ENCODE data around the gene CSTPP1.

CSTPP1 gene

DNA sequence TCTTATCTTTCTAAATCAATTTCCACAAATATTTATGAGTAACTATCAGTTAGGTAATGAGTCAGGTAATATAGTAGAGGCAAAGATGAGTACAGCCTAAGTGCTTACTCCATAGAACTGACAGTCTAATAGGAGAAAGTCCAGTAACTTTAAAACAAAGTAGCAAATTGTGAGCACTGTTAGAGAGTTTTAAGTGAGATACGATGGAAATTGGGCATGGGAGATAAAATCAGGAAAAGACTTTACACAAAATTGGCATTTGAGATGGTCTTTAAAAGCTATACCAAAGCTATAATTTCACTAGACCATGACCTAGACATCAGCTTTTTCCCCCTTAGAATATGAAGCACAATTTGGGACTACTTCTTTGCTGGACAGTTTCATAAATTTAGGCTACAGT, 113.7 kb downstream of the CSTPP1 start:
- no peaks in the 10 kb centered on the region for H3K4me1 ChIP-seq (ENCODE audit: control extremely low read depth in 1 of 4, control insufficient read depth in 4 of 4, insufficient read depth in 4 of 4, low read length in 3 of 4)
- H3K4me3 ChIP-seq (ENCODE audit: control insufficient read depth in 1 of 7, extremely low read depth in 1 of 7, insufficient read depth in 4 of 7, low read depth in 2 of 7, low read length in 6 of 7), result no peak overlapping the region
- no peaks in the 10 kb centered on the region for H3K27me3 ChIP-seq (replicated peaks in 2 of 5; ENCODE audit: control insufficient read depth in 4 of 5, insufficient read depth in 5 of 5, low read length in 4 of 5)
- POLR2A ChIA-PET, result no interaction called here
- peaks cover 0 to 5% (median 1%) of the 10 kb centered on the region in 4 experiments for H3K36me3 ChIP-seq (ENCODE audit: control insufficient read depth in 4 of 4, insufficient read depth in 4 of 4, low read length in 3 of 4)
- WGBS (ENCODE audit: insufficient coverage), result no CpG with 5 or more reads among the region's 1 CpG
- H3K9me3 ChIP-seq (ENCODE audit: control extremely low read depth in 1 of 5, control insufficient read depth in 4 of 5, insufficient read depth in 2 of 5, low read depth in 1 of 5, low read length in 4 of 5), result no peaks in the 10 kb centered on the region
- no peak overlapping the region for H3K27ac ChIP-seq (ENCODE audit: insufficient read depth in 1 of 2, low read depth in 1 of 2, low read length in 2 of 2, poor library complexity in 1 of 2, severe bottlenecking in 2 of 2)
- DNase-seq, result no peak
- CTCF ChIA-PET, result interaction anchor here (1.1 to 1.6 kb wide), 3 partner anchors 19 to 67 kb away, joined by 3 to 5 read pairs (median 3); no protein-coding TSS in a partner anchor

DNA sequence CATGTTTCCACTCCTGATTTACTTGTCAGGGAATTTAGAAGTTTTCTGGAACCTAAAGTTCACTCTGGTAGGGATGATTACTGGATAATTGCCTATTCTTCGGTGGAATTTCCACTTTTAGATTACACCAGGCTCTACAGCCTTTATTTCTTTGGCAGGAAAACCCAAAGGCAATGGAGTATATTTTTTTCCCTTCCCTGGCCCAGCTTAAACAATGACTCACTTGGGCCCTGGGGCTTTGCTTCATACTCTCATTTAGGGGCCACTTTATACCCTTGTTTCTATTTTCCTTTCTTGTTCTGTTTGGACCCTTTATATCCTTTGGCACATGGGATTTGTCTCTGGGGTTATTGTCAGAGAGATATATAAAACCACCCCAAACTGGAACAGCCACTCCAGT, 114.7 kb downstream of the CSTPP1 start:
- ChIA-PET CTCF (interaction anchor here (1.2 kb wide), 2 partner anchors 16 to 22 kb away, joined by 3 read pairs; no protein-coding TSS in a partner anchor), POLR2A (no interaction called here)
- H3K27me3 ChIP-seq (replicated peaks in 2 of 5; ENCODE audit: control insufficient read depth in 4 of 5, insufficient read depth in 5 of 5, low read length in 4 of 5), result no peaks in the 10 kb centered on the region
- WGBS (ENCODE audit: insufficient coverage), result 100% methylated on average over 1 of the region's 1 CpG
- H3K9me3 ChIP-seq (ENCODE audit: control extremely low read depth in 1 of 5, control insufficient read depth in 4 of 5, insufficient read depth in 2 of 5, low read depth in 1 of 5, low read length in 4 of 5), result no peaks in the 10 kb centered on the region
- H3K36me3 ChIP-seq (ENCODE audit: control insufficient read depth in 4 of 4, insufficient read depth in 4 of 4, low read length in 3 of 4), result peaks cover 0 to 5% (median 1%) of the 10 kb centered on the region in 4 experiments
- no peak overlapping the region for H3K4me3 ChIP-seq (ENCODE audit: control insufficient read depth in 1 of 7, extremely low read depth in 1 of 7, insufficient read depth in 4 of 7, low read depth in 2 of 7, low read length in 6 of 7)
- DNase-seq, result no peak
- H3K4me1 ChIP-seq (ENCODE audit: control extremely low read depth in 1 of 4, control insufficient read depth in 4 of 4, insufficient read depth in 4 of 4, low read length in 3 of 4), result peaks cover 0 to 4% (median 1%) of the 10 kb centered on the region in 4 experiments
- no peak overlapping the region for H3K27ac ChIP-seq (ENCODE audit: insufficient read depth in 1 of 2, low read depth in 1 of 2, low read length in 2 of 2, poor library complexity in 1 of 2, severe bottlenecking in 2 of 2)

DNA sequence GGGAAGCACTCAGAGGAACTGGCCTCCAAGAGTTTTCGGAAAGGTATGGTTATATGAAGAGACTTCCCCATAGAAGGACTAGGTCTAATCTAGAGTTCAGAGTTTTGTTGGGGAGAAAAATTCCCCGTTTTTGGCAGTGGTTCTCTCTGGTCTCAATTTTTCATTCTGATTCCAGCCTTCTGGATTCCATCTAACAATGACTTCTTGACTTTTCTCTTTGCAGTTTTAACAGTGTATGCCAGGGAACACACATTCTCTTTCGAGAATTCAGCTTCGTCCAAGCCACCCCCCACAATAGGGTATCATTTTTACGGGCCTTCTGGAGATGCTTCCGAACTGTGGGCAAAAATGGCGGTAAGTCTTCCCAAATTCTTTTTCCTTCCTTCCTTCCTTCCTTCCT, 115.6 kb downstream of the CSTPP1 start:
- Histone ChIP-seq H3K4me3 (ENCODE audit: control insufficient read depth in 1 of 7, extremely low read depth in 1 of 7, insufficient read depth in 4 of 7, low read depth in 2 of 7, low read length in 6 of 7) (no peak overlapping the region), H3K4me1 (ENCODE audit: control extremely low read depth in 1 of 4, control insufficient read depth in 4 of 4, insufficient read depth in 4 of 4, low read length in 3 of 4) (peaks cover 0 to 9% (median 3%) of the 10 kb centered on the region in 4 experiments), H3K27ac (ENCODE audit: insufficient read depth in 1 of 2, low read depth in 1 of 2, low read length in 2 of 2, poor library complexity in 1 of 2, severe bottlenecking in 2 of 2) (no peak overlapping the region), H3K9me3 (ENCODE audit: control extremely low read depth in 1 of 5, control insufficient read depth in 4 of 5, insufficient read depth in 2 of 5, low read depth in 1 of 5, low read length in 4 of 5) (no peaks in the 10 kb centered on the region), H3K27me3 (replicated peaks in 2 of 5; ENCODE audit: control insufficient read depth in 4 of 5, insufficient read depth in 5 of 5, low read length in 4 of 5) (no peaks in the 10 kb centered on the region), H3K36me3 (ENCODE audit: control insufficient read depth in 4 of 4, insufficient read depth in 4 of 4, low read length in 3 of 4) (peaks cover 0 to 5% (median 1%) of the 10 kb centered on the region in 4 experiments)
- DNase-seq, result no peak
- WGBS (ENCODE audit: insufficient coverage), result 100% methylated on average over 6 of the region's 7 CpGs
- CTCF ChIA-PET, result interaction anchor here (1.2 kb wide), 1 partner anchor 17 kb away, joined by 3 read pairs; no protein-coding TSS in a partner anchor
- POLR2A ChIA-PET, result no interaction called here

DNA sequence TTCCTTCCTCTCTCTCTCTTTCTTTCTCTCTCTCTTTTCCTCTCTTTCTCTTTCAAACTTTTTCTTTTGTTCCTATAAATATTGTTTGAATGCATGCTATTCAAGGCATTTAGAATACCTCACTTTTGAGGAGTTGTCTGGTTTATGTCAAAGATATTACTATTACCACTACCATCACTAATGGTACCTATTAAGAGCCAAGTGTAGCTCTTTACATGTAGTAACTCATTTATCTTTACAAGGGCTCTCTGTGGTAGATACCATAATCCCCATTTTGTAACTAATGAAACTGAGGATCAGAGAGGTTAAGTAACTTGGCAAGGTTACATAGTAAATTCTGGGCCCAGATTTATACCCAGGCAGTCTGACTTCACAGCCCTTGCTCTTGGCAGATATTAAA, 116.0 kb downstream of the CSTPP1 start:
- H3K27me3 ChIP-seq (replicated peaks in 2 of 5; ENCODE audit: control insufficient read depth in 4 of 5, insufficient read depth in 5 of 5, low read length in 4 of 5), result no peaks in the 10 kb centered on the region
- peaks cover 0 to 12% (median 3%) of the 10 kb centered on the region in 4 experiments for H3K4me1 ChIP-seq (ENCODE audit: control extremely low read depth in 1 of 4, control insufficient read depth in 4 of 4, insufficient read depth in 4 of 4, low read length in 3 of 4)
- peaks cover 0 to 4% (median 1%) of the 10 kb centered on the region in 5 experiments for H3K9me3 ChIP-seq (ENCODE audit: control extremely low read depth in 1 of 5, control insufficient read depth in 4 of 5, insufficient read depth in 2 of 5, low read depth in 1 of 5, low read length in 4 of 5)
- H3K36me3 ChIP-seq (ENCODE audit: control insufficient read depth in 4 of 4, insufficient read depth in 4 of 4, low read length in 3 of 4), result peaks cover 0 to 6% (median 2%) of the 10 kb centered on the region in 4 experiments
- no peak for DNase-seq
- POLR2A ChIA-PET, result no interaction called here
- H3K4me3 ChIP-seq (ENCODE audit: control insufficient read depth in 1 of 7, extremely low read depth in 1 of 7, insufficient read depth in 4 of 7, low read depth in 2 of 7, low read length in 6 of 7), result no peak overlapping the region
- no peak overlapping the region for H3K27ac ChIP-seq (ENCODE audit: insufficient read depth in 1 of 2, low read depth in 1 of 2, low read length in 2 of 2, poor library complexity in 1 of 2, severe bottlenecking in 2 of 2)
- CTCF ChIA-PET, result no interaction called here

DNA sequence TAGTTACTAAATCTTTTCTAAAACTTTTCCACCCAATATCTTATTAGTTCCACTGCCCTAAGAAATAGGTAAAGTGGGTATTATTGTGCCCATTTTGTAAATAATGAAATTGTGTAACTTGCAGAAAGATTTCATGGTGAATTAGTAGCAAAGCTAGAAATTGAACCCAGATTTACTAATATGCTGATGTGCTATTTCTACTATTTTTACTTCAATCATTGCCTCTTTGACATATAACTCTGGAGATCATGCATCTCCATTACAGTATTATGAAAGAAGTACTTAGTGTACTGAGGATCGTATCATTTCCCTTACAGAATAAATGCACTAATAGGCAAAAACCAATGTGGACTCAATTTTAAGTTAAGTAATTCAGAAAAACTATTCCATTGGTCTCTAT, 119.0 kb downstream of the CSTPP1 start:
- Histone ChIP-seq H3K4me3 (ENCODE audit: control insufficient read depth in 1 of 7, extremely low read depth in 1 of 7, insufficient read depth in 4 of 7, low read depth in 2 of 7, low read length in 6 of 7) (no peak overlapping the region), H3K36me3 (ENCODE audit: control insufficient read depth in 4 of 4, insufficient read depth in 4 of 4, low read length in 3 of 4) (peaks cover 3 to 19% (median 8%) of the 10 kb centered on the region in 4 experiments), H3K9me3 (ENCODE audit: control extremely low read depth in 1 of 5, control insufficient read depth in 4 of 5, insufficient read depth in 2 of 5, low read depth in 1 of 5, low read length in 4 of 5) (peaks cover 0 to 15% (median 7%) of the 10 kb centered on the region in 5 experiments), H3K27me3 (replicated peaks in 2 of 5; ENCODE audit: control insufficient read depth in 4 of 5, insufficient read depth in 5 of 5, low read length in 4 of 5) (no peaks in the 10 kb centered on the region), H3K4me1 (ENCODE audit: control extremely low read depth in 1 of 4, control insufficient read depth in 4 of 4, insufficient read depth in 4 of 4, low read length in 3 of 4) (peaks cover 0 to 17% (median 8%) of the 10 kb centered on the region in 4 experiments), H3K27ac (ENCODE audit: insufficient read depth in 1 of 2, low read depth in 1 of 2, low read length in 2 of 2, poor library complexity in 1 of 2, severe bottlenecking in 2 of 2) (no peak overlapping the region)
- ChIA-PET CTCF (interaction anchor here (1.3 to 1.5 kb wide), 3 partner anchors 12 to 78 kb away, joined by 3 read pairs; no protein-coding TSS in a partner anchor), POLR2A (no interaction called here)
- no peak for DNase-seq
- no CpG with 5 or more reads among the region's 1 CpG for WGBS (ENCODE audit: insufficient coverage)

DNA sequence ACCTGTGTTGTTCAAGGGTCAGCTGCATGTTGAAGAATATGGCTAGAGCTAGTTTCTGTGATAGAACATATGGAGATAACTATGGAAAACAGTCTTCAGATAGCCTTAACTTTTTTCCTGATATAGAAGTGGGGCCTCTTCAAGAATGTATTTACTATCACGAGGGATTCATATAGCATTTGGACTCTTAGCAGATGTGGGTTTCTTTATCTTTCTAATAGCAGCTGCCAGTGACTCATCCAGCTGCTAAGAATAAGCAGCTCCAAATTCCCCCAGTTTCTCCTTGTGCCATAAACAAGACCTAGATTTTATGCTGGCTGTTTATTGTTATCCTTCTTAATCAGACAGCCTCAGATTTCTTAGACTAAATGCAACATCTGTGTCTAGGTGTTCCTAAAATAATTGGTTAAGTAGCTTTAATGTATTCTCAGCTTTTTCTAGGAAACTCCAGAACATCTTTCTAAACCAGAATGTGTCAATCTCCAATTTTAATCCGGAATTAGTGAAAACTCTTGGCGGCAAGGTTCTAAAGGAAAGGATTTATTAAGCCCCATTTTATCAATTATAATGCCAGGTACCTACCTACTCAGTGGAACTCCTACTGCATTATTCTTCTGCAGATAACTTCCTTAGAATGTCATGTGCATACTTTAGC, 119.8 kb downstream of the CSTPP1 start:
- POLR2A ChIA-PET, result interaction anchor here (0.5 kb wide), 1 partner anchor 131 kb away, joined by 4 read pairs; no protein-coding TSS in a partner anchor
- Histone ChIP-seq H3K9me3 (ENCODE audit: control extremely low read depth in 1 of 5, control insufficient read depth in 4 of 5, insufficient read depth in 2 of 5, low read depth in 1 of 5, low read length in 4 of 5) (peaks cover 0 to 15% (median 7%) of the 10 kb centered on the region in 5 experiments), H3K4me3 (ENCODE audit: control insufficient read depth in 1 of 7, extremely low read depth in 1 of 7, insufficient read depth in 4 of 7, low read depth in 2 of 7, low read length in 6 of 7) (no peak overlapping the region), H3K36me3 (ENCODE audit: control insufficient read depth in 4 of 4, insufficient read depth in 4 of 4, low read length in 3 of 4) (peaks cover 3 to 19% (median 8%) of the 10 kb centered on the region in 4 experiments), H3K27me3 (replicated peaks in 2 of 5; ENCODE audit: control insufficient read depth in 4 of 5, insufficient read depth in 5 of 5, low read length in 4 of 5) (no peaks in the 10 kb centered on the region), H3K27ac (ENCODE audit: insufficient read depth in 1 of 2, low read depth in 1 of 2, low read length in 2 of 2, poor library complexity in 1 of 2, severe bottlenecking in 2 of 2) (peak overlapping the region in 1 of 2 experiments; percentile 12), H3K4me1 (ENCODE audit: control extremely low read depth in 1 of 4, control insufficient read depth in 4 of 4, insufficient read depth in 4 of 4, low read length in 3 of 4) (peaks cover 0 to 26% (median 15%) of the 10 kb centered on the region in 4 experiments)
- CTCF ChIA-PET, result interaction anchor here (0.9 to 1.3 kb wide), 2 partner anchors 11 to 65 kb away, joined by 3 read pairs; no protein-coding TSS in a partner anchor
- DNase-seq, result peak; percentile 40 to 90 (median 84)
- WGBS (ENCODE audit: insufficient coverage), result 100% methylated on average over 2 of the region's 3 CpGs

DNA sequence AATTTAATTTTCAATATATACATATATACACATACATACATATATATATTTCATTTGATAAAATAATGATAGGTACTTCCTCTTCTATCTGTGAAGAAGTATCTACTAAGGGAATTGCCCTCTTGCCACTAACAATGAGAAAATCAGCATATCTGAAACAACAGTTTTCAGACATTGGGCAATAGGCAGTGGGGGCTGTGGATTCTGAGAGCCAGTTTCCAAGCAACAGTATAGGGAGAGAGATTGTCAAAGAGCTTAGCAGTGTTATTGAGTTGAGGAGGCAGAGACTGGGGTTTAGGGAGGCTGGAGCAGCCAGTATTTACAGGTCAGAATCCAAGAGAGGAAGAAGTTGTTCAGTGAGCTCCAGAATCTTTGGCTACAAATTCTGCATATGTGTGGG, 120.8 kb downstream of the CSTPP1 start:
- ChIA-PET POLR2A (no interaction called here), CTCF (interaction anchor here (0.8 kb wide), 1 partner anchor 9 kb away, joined by 3 read pairs; no protein-coding TSS in a partner anchor)
- peak in 2 of 3 donors; percentile 27 to 36 for DNase-seq
- Histone ChIP-seq H3K27ac (ENCODE audit: insufficient read depth in 1 of 2, low read depth in 1 of 2, low read length in 2 of 2, poor library complexity in 1 of 2, severe bottlenecking in 2 of 2) (no peak overlapping the region), H3K4me1 (ENCODE audit: control extremely low read depth in 1 of 4, control insufficient read depth in 4 of 4, insufficient read depth in 4 of 4, low read length in 3 of 4) (peaks cover 0 to 33% (median 20%) of the 10 kb centered on the region in 4 experiments), H3K9me3 (ENCODE audit: control extremely low read depth in 1 of 5, control insufficient read depth in 4 of 5, insufficient read depth in 2 of 5, low read depth in 1 of 5, low read length in 4 of 5) (peaks cover 0 to 15% (median 7%) of the 10 kb centered on the region in 5 experiments), H3K36me3 (ENCODE audit: control insufficient read depth in 4 of 4, insufficient read depth in 4 of 4, low read length in 3 of 4) (peaks cover 3 to 19% (median 8%) of the 10 kb centered on the region in 4 experiments), H3K4me3 (ENCODE audit: control insufficient read depth in 1 of 7, extremely low read depth in 1 of 7, insufficient read depth in 4 of 7, low read depth in 2 of 7, low read length in 6 of 7) (no peak overlapping the region), H3K27me3 (replicated peaks in 2 of 5; ENCODE audit: control insufficient read depth in 4 of 5, insufficient read depth in 5 of 5, low read length in 4 of 5) (no peaks in the 10 kb centered on the region)

Data from common myeloid progenitor, CD34-positive (primary cell).